ENCODE data around the gene NRK.
"Not testable (repeated sequence)": the region's sequence is repeated elsewhere in the genome, so short reads cannot be mapped to it uniquely, and the experiment has no call there.

The NRK gene
- total RNA-seq, result 0 to 1.8 (median 0) reads per million in 17 experiments

- DNase-seq, result no peak
These were observed at the start of gene NRK for GRCh38 chrX:105822138-105823091. Gene NRK (plus strand): TSS chrX:105822539. CDS start chrX:105822846, 307 bp downstream.

GRCh38 chrX:105773801-105774200 lies 48.5 kb upstream of the NRK start:
- DNase-seq, result no peak

GRCh38 chrX:105775679-105776078 lies 46.7 kb upstream of the NRK start:
- no peak for DNase-seq

- no peak for DNase-seq
These were observed 40.5 kb upstream of the NRK start for GRCh38 chrX:105781804-105782203.

- not testable (repeated sequence) for DNase-seq
These were observed 25.5 kb upstream of the NRK start for GRCh38 chrX:105796877-105797276.

GRCh38 chrX:105803891-105804290 lies 18.4 kb upstream of the NRK start:
- no peak for DNase-seq

- DNase-seq, result not testable (repeated sequence)
These were observed 16.7 kb upstream of the NRK start for GRCh38 chrX:105805655-105806054.

- DNase-seq, result no peak
These were observed 5.8 kb upstream of the NRK start for GRCh38 chrX:105816517-105816916.

- no peak for DNase-seq
These were observed 2.1 kb upstream of the NRK start for GRCh38 chrX:105820247-105820646.

GRCh38 chrX:105821471-105822121 lies 743 bp upstream of the NRK start:
- no peak for DNase-seq

GRCh38 chrX:105823092-105823455 lies 735 bp downstream of the NRK start:
- DNase-seq, result no peak

GRCh38 chrX:105829011-105829410 lies 6.7 kb downstream of the NRK start:
- DNase-seq, result no peak

- DNase-seq, result no peak
These were observed 14.9 kb downstream of the NRK start for GRCh38 chrX:105837232-105837631.

- no peak for DNase-seq
These were observed 23.3 kb downstream of the NRK start for GRCh38 chrX:105845631-105846030.

GRCh38 chrX:105850100-105850499 lies 27.8 kb downstream of the NRK start:
- not testable (repeated sequence) for DNase-seq

- no peak for DNase-seq
These were observed 43.4 kb downstream of the NRK start for GRCh38 chrX:105865709-105866108.

GRCh38 chrX:105869701-105870100 lies 47.4 kb downstream of the NRK start:
- DNase-seq, result no peak

GRCh38 chrX:105870445-105870844 lies 48.1 kb downstream of the NRK start:
- DNase-seq, result no peak

- no peak for DNase-seq
These were observed 50.6 kb downstream of the NRK start for GRCh38 chrX:105872941-105873340.

GRCh38 chrX:105874790-105875189 lies 52.5 kb downstream of the NRK start:
- no peak for DNase-seq

- DNase-seq, result no peak
These were observed 54.3 kb downstream of the NRK start for GRCh38 chrX:105876658-105877057.

GRCh38 chrX:105880491-105880890 lies 58.2 kb downstream of the NRK start:
- DNase-seq, result no peak

GRCh38 chrX:105882581-105883275 lies 60.4 kb downstream of the NRK start:
- DNase-seq, result no peak

Data from suppressor macrophage (primary cell).